DOHH2 (cell line): ENCODE measurements around the gene SMAP1.

ENCODE experiments used
- H3F3A ChIP-seq: fragments of 200-600 bp; sonication (generic), shearing (Covaris generic); 2 replicates; pipeline ENCODE4 v1.6.0; 2016; ENCODE audit warnings: antibody characterized with exemption, mild to moderate bottlenecking; ENCODE audit not compliant: control insufficient read depth, insufficient read depth
- H3K27ac ChIP-seq: fragments of 200-600 bp; sonication (generic); 2 replicates; pipeline ENCODE4 v1.5.1; 2014; ENCODE audit warnings: low read depth, mild to moderate bottlenecking, low read length, moderate library complexity
- H3K27me3 ChIP-seq: fragments of 200-600 bp; sonication (generic); 2 replicates; pipeline ENCODE4 v1.6.1; 2014; ENCODE audit warnings: mild to moderate bottlenecking, low read length, mixed read lengths; ENCODE audit not compliant: control insufficient read depth
- H3K36me3 ChIP-seq: fragments of 200-600 bp; sonication (generic); 2 replicates; pipeline ENCODE4 v1.6.1; 2014; ENCODE audit warnings: mild to moderate bottlenecking, low read length, moderate library complexity, mixed read lengths; ENCODE audit not compliant: control insufficient read depth
- H3K4me1 ChIP-seq: fragments of 200-600 bp; sonication (generic); 2 replicates; pipeline ENCODE4 v1.6.1; 2014; ENCODE audit warnings: mild to moderate bottlenecking, low read length, mixed read lengths; ENCODE audit not compliant: control insufficient read depth
- H3K4me2 ChIP-seq: fragments of 200-600 bp; sonication (generic); 2 replicates; pipeline ENCODE4 v1.6.0; 2014; ENCODE audit warnings: mild to moderate bottlenecking, low read length, moderate library complexity
- H3K4me3 ChIP-seq: fragments of 200-600 bp; sonication (generic); 2 replicates; pipeline ENCODE4 v1.5.1; 2014; ENCODE audit warnings: mild to moderate bottlenecking, low read length, mixed read lengths
- H3K79me2 ChIP-seq: fragments of 200-600 bp; sonication (generic); 2 replicates; pipeline ENCODE4 v1.6.1; 2014; ENCODE audit warnings: mild to moderate bottlenecking, low read length, mixed read lengths; ENCODE audit not compliant: control insufficient read depth
- H3K9me2 ChIP-seq: fragments of 200-600 bp; sonication (generic); replicated peaks from 2 replicates; pipeline ENCODE4 v1.6.1; 2014; ENCODE audit warnings: mild to moderate bottlenecking, low read length, mixed read lengths; ENCODE audit not compliant: control insufficient read depth
- H3K9me3 ChIP-seq: fragments of 200-600 bp; sonication (generic); 2 replicates; pipeline ENCODE4 v1.6.1; 2014; ENCODE audit warnings: antibody characterized with exemption, low read length, mixed read lengths; ENCODE audit not compliant: control insufficient read depth, insufficient read depth
- H4K20me1 ChIP-seq: fragments of 200-600 bp; sonication (generic); 2 replicates; pipeline ENCODE4 v1.6.0; 2014; ENCODE audit warnings: low read depth, mild to moderate bottlenecking, antibody characterized with exemption, low read length, moderate library complexity; ENCODE audit not compliant: control insufficient read depth, insufficient read depth
- EZH2phosphoT487 ChIP-seq: fragments of 200-600 bp; sonication (generic); IDR thresholded peaks from 2 replicates; pipeline ENCODE4 v1.6.1; 2017; ENCODE audit warnings: borderline replicate concordance, mild to moderate bottlenecking, antibody characterized with exemption, low read length, moderate library complexity, mixed read lengths
- TF ChIP-seq, protein P1 (sequence below): fragments of 200-600 bp; sonication (generic); IDR thresholded peaks from one replicate; pipeline ENCODE4 v1.5.1; 2014; ENCODE audit warnings: antibody characterized with exemption, mild to moderate bottlenecking, low read depth, low read length; ENCODE audit not compliant: poor library complexity, severe bottlenecking

The SMAP1 gene

DNA sequence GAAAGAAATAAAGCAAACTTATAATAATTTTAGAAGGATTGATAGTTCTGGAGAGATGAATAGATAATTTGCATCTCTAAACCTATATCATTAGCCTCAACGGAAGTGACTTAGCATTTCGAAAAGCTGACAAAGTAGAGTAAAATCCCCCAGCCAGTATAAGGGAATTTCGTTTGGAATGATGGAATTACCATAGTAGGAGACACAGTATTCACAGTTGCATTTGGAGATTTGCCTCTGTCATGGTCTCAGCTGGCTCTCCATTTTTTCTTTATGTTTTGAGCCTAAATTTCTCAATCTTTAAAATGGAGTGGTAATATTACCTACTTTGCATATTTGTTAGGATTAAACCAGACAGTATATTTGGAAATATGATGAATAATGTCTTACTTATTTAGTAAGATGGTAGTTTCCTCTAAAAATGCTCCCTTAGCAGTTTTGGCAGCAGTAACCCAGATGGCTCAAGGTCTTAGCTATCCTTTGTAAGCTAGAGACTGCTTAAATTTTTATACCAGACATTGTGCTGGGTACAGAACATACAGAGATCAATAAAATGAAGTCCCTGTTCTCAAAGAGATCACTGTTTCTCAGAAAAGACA lies 58.2 kb downstream of the SMAP1 start:
- Histone ChIP-seq H3K4me3 (no peak overlapping the region), H3K36me3 (no peaks in the 10 kb centered on the region), H4K20me1 (no peaks in the 10 kb centered on the region), H3K9me2 (no peaks in the 10 kb centered on the region), H3K27ac (no peak overlapping the region), H3K27me3 (no peaks in the 10 kb centered on the region), H3K79me2 (peaks cover 9% of the 10 kb centered on the region; the same call in 1 of the 2 replicates), H3K9me3 (no peaks in the 10 kb centered on the region), H3K4me2 (no peak overlapping the region), H3F3A (no peaks in the 10 kb centered on the region), H3K4me1 (no peaks in the 10 kb centered on the region)
- TF ChIP-seq EZH2phosphoT487: no peak
- TF ChIP-seq, protein P1, sequence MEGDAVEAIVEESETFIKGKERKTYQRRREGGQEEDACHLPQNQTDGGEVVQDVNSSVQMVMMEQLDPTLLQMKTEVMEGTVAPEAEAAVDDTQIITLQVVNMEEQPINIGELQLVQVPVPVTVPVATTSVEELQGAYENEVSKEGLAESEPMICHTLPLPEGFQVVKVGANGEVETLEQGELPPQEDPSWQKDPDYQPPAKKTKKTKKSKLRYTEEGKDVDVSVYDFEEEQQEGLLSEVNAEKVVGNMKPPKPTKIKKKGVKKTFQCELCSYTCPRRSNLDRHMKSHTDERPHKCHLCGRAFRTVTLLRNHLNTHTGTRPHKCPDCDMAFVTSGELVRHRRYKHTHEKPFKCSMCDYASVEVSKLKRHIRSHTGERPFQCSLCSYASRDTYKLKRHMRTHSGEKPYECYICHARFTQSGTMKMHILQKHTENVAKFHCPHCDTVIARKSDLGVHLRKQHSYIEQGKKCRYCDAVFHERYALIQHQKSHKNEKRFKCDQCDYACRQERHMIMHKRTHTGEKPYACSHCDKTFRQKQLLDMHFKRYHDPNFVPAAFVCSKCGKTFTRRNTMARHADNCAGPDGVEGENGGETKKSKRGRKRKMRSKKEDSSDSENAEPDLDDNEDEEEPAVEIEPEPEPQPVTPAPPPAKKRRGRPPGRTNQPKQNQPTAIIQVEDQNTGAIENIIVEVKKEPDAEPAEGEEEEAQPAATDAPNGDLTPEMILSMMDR: no peak

DNA sequence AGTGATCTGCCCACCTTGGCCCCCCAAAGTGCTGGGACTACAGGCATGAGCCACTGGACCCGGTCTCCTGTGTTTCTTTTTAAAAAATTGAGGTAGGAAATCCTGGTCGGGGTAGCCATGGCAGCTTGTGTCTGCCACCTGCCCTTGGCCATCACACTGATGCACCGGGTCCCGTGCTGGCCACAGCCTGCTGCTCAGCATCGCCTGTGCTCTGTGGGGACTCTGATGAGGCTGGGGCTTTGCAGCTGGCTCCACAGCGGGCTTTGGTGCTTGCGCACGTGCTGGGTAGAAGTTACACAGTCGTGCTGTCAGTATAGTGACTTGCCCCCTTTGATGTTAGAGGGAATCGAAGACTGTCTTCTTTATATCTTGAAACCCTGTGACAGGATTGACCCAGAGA lies 66.7 kb downstream of the SMAP1 start:
- Histone ChIP-seq H3K27me3 (no peaks in the 10 kb centered on the region), H3K9me3 (no peaks in the 10 kb centered on the region), H4K20me1 (no peaks in the 10 kb centered on the region), H3K79me2 (no peaks in the 10 kb centered on the region), H3K4me1 (no peaks in the 10 kb centered on the region), H3K27ac (no peak overlapping the region), H3K9me2 (no peaks in the 10 kb centered on the region), H3F3A (no peaks in the 10 kb centered on the region), H3K36me3 (peaks cover 6% of the 10 kb centered on the region; the same call in 1 of the 2 replicates), H3K4me2 (no peak overlapping the region), H3K4me3 (no peak overlapping the region)
- no peak for TF ChIP-seq EZH2phosphoT487
- TF ChIP-seq, protein P1: no peak

DNA sequence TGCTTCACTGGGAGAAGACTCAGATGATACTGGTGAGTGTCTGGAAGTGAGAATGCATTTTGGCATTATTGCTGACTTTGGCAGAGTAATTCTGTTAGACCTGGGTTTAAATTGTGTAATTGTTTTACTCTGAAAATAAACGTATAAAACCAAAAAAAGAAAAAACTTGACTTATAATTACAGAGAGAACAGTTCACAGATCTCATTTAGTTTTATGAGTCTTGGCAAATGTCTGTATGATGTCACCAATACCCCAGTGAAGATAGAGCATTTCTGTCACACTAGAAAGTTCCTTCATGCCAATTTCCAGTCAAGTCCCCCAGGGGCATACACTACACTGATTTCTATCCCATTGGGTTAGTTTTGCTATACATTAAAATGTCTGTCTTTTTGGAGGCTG lies 67.3 kb downstream of the SMAP1 start:
- TF ChIP-seq, protein P1: no peak
- TF ChIP-seq EZH2phosphoT487: no peak
- Histone ChIP-seq H3K9me3 (no peaks in the 10 kb centered on the region), H3K36me3 (peaks cover 6% of the 10 kb centered on the region; the same call in 1 of the 2 replicates), H3K9me2 (no peaks in the 10 kb centered on the region), H3K4me2 (no peak overlapping the region), H3K79me2 (no peaks in the 10 kb centered on the region), H3K4me1 (no peaks in the 10 kb centered on the region), H3K27ac (no peak overlapping the region), H4K20me1 (no peaks in the 10 kb centered on the region), H3K4me3 (no peak overlapping the region), H3F3A (no peaks in the 10 kb centered on the region), H3K27me3 (no peaks in the 10 kb centered on the region)
